K562 (cell line): ENCODE data around the gene MFSD11. TPM values are rescaled to one million over a fixed set of nuclear protein-coding genes. Genes with fewer than 3 reads are reported as not detected.
A peak's percentile ranks its signal among the peaks of the same experiment; 100 is the strongest.

ENCODE experiments used
- ELF2 ChIP-seq: fragments of 250-450 bp; sonication (Bioruptor Pico); IDR thresholded peaks from 2 replicates; pipeline ENCODE4 v1.5.0; 2021; ENCODE audit warnings: mild to moderate bottlenecking
- HMG20B ChIP-seq: fragments of 250-450 bp; sonication (Bioruptor Pico); IDR thresholded peaks from 2 replicates; pipeline ENCODE4 v1.5.0; 2021; ENCODE audit warnings: mild to moderate bottlenecking
- KHSRP ChIP-seq: fragments of 450-650 bp; IDR thresholded peaks from 2 replicates; pipeline ENCODE4 v1.6.1; 2017
- LEF1 ChIP-seq: fragments of 450-650 bp; IDR thresholded peaks from 2 replicates; pipeline ENCODE4 v1.6.1; 2016; ENCODE audit warnings: mild to moderate bottlenecking
- MAFG ChIP-seq: fragments of 450-650 bp; conservative IDR thresholded peaks from 2 replicates; pipeline ENCODE4 v1.6.1; 2016; ENCODE audit warnings: missing genetic modification characterization, missing compliant biosample characterization
- MTA2 ChIP-seq: fragments of 450-650 bp; IDR thresholded peaks from 2 replicates; pipeline ENCODE4 v1.6.1; 2016; ENCODE audit warnings: low read depth
- NFXL1 ChIP-seq: fragments of 450-650 bp; formaldehyde crosslinking; IDR thresholded peaks from 2 replicates; pipeline ENCODE4 v1.4.0; 2021; ENCODE audit warnings: mild to moderate bottlenecking
- NFYB ChIP-seq: IDR thresholded peaks from 2 replicates; pipeline ENCODE4 v1.6.1; 2011; ENCODE audit warnings: mild to moderate bottlenecking, moderate library complexity; ENCODE audit not compliant: insufficient read length; ENCODE audit errors: extremely low read depth
- PYGO2 ChIP-seq: fragments of 450-650 bp; IDR thresholded peaks from 2 replicates; pipeline ENCODE4 v1.6.1; 2016; ENCODE audit warnings: mild to moderate bottlenecking, missing genetic modification characterization, moderate library complexity, missing compliant biosample characterization
- RFX5 ChIP-seq: IDR thresholded peaks from 2 replicates; pipeline ENCODE4 v1.6.1; 2011; ENCODE audit warnings: low read depth, mild to moderate bottlenecking, improper control_type of control experiment, low read length
- SRSF1 ChIP-seq: fragments of 200-400 bp; formaldehyde crosslinking; IDR thresholded peaks from 2 replicates; pipeline ENCODE4 v1.6.1; 2017; ENCODE audit warnings: mild to moderate bottlenecking, low read depth, low read length, moderate library complexity
- ZNF224 ChIP-seq: sonication (generic); formaldehyde crosslinking; IDR thresholded peaks from 2 replicates; pipeline ENCODE4 v1.8.0; 2022; ENCODE audit warnings: mild to moderate bottlenecking, missing genetic modification reagents
- ZNF41 ChIP-seq: fragments of 250-450 bp; sonication (Bioruptor Pico); conservative IDR thresholded peaks from 2 replicates; pipeline ENCODE4 v1.4.0; 2020; ENCODE audit warnings: mild to moderate bottlenecking
- polyA plus RNA-seq, 8 experiments: library from polyadenylated mRNA; depleted of rRNA in 4 of 8; stranded (reverse) in 5 of 8; unstranded in 3 of 8; fragments of >200 nt; fragmentation: Nextera tagmentation in 2 of 8; fragmentation: Illumina TruSeq in 1 of 8; extraction: Ambion mirVana in 2 of 8; extraction: Trizol in 1 of 8; gene quantifications; 2 replicates each; pipeline versions ENCODE4 v1.2.1 to v1.2.3, GENCODE V29; 2011 to 2014; ENCODE audit warnings: inconsistent platforms in 1 of 8, missing spikeins in 1 of 8
- total RNA-seq, 7 experiments: library from RNA; depleted of rRNA in 6 of 7; stranded (reverse); fragments of >200 nt in 6 of 7; fragmentation: Illumina TruSeq in 2 of 7; extraction: Trizol in 2 of 7; gene quantifications; 2 replicates each; pipeline versions ENCODE4 v1.2.1 to v1.2.3, GENCODE V29; 2011 to 2021; ENCODE audit warnings: low replicate concordance in 1 of 7
- TF ChIP-seq, protein P1 (sequence below): sonication (generic); formaldehyde crosslinking; IDR thresholded peaks from 2 replicates; pipeline ENCODE4 v1.8.0; 2023; ENCODE audit warnings: mild to moderate bottlenecking, missing genetic modification reagents
- TF ChIP-seq, protein P2 (sequence below): fragments of 250-450 bp; sonication (Bioruptor Pico); IDR thresholded peaks from 2 replicates; pipeline ENCODE4 v1.4.0; 2020; ENCODE audit warnings: mild to moderate bottlenecking, moderate library complexity, borderline replicate concordance
- TF ChIP-seq, protein P3 (sequence below), 2 experiments: fragments of 450-650 bp in 1 of 2; sonication (generic) in 1 of 2; formaldehyde crosslinking; conservative IDR thresholded peaks; 2 replicates each; pipeline versions ENCODE4 v1.4.0 to v1.8.1; 2020 to 2022; ENCODE audit warnings: mild to moderate bottlenecking in 1 of 2, missing genetic modification reagents in 1 of 2
- TF ChIP-seq, protein P4 (sequence below), 2 experiments: fragments of 450-650 bp; IDR thresholded peaks; 2 replicates each; pipeline ENCODE4 v1.6.1; 2016
- TF ChIP-seq, protein P5 (sequence below): fragments of 250-450 bp; sonication (Bioruptor Pico); IDR thresholded peaks from 2 replicates; pipeline ENCODE4 v1.5.0; 2021
- TF ChIP-seq, protein P6 (sequence below): sonication (generic); formaldehyde crosslinking; IDR thresholded peaks from 2 replicates; pipeline ENCODE4 v1.5.0; 2020; ENCODE audit warnings: missing genetic modification reagents

The MFSD11 gene
- total and polyA plus RNA-seq, 9 of the 15 experiments (the other 6 are each of a cell fraction or from before 2014, with no cell fraction given) = 14.4 to 24.5 (median 19.9) TPM

DNA sequence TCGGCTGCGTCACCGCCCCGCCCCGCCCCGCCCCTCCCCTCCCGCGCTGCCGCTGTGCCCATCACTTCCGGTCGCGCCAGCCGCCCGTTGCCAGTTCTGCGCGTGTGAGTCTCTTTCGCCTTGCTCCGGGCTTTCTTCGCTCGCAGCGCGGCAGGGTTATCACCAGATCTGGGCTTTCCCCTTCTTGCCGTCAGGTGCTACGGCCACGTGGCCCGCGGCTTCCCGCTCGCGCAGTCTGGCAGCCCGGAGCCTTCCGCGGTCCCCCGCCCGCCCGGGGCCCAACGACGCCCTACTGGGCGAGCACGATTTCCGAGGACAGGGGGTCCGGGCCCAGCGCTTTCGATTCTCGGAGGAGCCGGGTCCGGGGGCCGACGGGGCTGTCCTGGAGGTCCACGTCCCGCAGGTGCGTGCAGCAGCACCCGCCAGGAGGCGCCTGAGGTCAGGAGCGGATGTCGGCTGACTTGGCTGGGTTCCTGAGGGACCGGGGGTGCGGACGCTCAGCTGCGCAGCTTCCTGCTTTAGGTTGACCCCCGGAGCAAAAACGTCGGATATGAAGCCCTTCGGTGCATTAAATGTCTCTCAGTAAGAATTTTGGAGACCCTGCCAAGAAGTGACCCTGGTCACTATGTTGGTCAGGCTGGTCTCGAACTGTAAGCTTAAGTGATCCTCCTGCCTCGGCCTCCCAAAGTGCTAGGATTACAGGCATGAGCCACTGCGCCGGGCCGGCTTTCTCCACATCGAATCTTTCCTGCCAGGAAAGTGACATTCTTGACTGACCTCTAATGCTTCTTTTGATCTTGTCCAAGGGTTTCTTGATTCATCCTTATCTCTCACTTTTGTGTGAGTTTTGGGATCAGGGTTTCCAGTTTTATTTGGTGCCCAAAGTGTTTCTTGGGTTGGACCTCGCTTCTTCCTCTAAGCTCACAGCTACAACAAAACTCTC is 10.9 kb upstream of the MFSD11 start, which contains the start of gene METTL23 (continued):
- TF ChIP-seq, protein P1, sequence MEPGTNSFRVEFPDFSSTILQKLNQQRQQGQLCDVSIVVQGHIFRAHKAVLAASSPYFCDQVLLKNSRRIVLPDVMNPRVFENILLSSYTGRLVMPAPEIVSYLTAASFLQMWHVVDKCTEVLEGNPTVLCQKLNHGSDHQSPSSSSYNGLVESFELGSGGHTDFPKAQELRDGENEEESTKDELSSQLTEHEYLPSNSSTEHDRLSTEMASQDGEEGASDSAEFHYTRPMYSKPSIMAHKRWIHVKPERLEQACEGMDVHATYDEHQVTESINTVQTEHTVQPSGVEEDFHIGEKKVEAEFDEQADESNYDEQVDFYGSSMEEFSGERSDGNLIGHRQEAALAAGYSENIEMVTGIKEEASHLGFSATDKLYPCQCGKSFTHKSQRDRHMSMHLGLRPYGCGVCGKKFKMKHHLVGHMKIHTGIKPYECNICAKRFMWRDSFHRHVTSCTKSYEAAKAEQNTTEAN (CRISPR knock-in tag) = no peak
- TF ChIP-seq RFX5 = peak; percentile 38; the same call in 1 of the 2 replicates
- no peak for TF ChIP-seq NFYB
- TF ChIP-seq, protein P2, sequence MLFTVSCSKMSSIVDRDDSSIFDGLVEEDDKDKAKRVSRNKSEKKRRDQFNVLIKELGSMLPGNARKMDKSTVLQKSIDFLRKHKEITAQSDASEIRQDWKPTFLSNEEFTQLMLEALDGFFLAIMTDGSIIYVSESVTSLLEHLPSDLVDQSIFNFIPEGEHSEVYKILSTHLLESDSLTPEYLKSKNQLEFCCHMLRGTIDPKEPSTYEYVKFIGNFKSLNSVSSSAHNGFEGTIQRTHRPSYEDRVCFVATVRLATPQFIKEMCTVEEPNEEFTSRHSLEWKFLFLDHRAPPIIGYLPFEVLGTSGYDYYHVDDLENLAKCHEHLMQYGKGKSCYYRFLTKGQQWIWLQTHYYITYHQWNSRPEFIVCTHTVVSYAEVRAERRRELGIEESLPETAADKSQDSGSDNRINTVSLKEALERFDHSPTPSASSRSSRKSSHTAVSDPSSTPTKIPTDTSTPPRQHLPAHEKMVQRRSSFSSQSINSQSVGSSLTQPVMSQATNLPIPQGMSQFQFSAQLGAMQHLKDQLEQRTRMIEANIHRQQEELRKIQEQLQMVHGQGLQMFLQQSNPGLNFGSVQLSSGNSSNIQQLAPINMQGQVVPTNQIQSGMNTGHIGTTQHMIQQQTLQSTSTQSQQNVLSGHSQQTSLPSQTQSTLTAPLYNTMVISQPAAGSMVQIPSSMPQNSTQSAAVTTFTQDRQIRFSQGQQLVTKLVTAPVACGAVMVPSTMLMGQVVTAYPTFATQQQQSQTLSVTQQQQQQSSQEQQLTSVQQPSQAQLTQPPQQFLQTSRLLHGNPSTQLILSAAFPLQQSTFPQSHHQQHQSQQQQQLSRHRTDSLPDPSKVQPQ (CRISPR knock-in tag) = no peak
- no peak for TF ChIP-seq PYGO2
- TF ChIP-seq, protein P3, sequence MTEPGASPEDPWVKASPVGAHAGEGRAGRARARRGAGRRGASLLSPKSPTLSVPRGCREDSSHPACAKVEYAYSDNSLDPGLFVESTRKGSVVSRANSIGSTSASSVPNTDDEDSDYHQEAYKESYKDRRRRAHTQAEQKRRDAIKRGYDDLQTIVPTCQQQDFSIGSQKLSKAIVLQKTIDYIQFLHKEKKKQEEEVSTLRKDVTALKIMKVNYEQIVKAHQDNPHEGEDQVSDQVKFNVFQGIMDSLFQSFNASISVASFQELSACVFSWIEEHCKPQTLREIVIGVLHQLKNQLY (CRISPR knock-in tag; conservative IDR thresholded peaks at IDR 0.05) = no peak
- TF ChIP-seq LEF1 = peak; percentile 56; the same call in 1 of the 2 replicates
- TF ChIP-seq, protein P4, sequence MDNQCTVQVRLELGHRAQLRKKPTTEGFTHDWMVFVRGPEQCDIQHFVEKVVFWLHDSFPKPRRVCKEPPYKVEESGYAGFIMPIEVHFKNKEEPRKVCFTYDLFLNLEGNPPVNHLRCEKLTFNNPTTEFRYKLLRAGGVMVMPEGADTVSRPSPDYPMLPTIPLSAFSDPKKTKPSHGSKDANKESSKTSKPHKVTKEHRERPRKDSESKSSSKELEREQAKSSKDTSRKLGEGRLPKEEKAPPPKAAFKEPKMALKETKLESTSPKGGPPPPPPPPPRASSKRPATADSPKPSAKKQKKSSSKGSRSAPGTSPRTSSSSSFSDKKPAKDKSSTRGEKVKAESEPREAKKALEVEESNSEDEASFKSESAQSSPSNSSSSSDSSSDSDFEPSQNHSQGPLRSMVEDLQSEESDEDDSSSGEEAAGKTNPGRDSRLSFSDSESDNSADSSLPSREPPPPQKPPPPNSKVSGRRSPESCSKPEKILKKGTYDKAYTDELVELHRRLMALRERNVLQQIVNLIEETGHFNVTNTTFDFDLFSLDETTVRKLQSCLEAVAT (IDR thresholded peaks at IDR 0.05) = no peak
- TF ChIP-seq NFXL1 = no peak
- TF ChIP-seq KHSRP = no peak
- TF ChIP-seq, protein P5, sequence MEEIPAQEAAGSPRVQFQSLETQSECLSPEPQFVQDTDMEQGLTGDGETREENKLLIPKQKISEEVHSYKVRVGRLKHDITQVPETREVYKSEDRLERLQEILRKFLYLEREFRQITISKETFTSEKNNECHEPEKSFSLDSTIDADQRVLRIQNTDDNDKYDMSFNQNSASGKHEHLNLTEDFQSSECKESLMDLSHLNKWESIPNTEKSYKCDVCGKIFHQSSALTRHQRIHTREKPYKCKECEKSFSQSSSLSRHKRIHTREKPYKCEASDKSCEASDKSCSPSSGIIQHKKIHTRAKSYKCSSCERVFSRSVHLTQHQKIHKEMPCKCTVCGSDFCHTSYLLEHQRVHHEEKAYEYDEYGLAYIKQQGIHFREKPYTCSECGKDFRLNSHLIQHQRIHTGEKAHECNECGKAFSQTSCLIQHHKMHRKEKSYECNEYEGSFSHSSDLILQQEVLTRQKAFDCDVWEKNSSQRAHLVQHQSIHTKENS (CRISPR knock-in tag) = no peak
- TF ChIP-seq ZNF41 (CRISPR knock-in tag) = no peak
- no peak for TF ChIP-seq HMG20B (CRISPR knock-in tag)
- TF ChIP-seq SRSF1 = no peak
- no peak for TF ChIP-seq MAFG (tag)
- TF ChIP-seq MTA2 = no peak
- no peak for TF ChIP-seq ZNF224 (CRISPR knock-in tag)
- TF ChIP-seq, protein P6, sequence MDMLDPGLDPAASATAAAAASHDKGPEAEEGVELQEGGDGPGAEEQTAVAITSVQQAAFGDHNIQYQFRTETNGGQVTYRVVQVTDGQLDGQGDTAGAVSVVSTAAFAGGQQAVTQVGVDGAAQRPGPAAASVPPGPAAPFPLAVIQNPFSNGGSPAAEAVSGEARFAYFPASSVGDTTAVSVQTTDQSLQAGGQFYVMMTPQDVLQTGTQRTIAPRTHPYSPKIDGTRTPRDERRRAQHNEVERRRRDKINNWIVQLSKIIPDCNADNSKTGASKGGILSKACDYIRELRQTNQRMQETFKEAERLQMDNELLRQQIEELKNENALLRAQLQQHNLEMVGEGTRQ (CRISPR knock-in tag) = peak; percentile 72
- TF ChIP-seq ELF2 (CRISPR knock-in tag) = peak; percentile 41; the same call in 1 of the 2 replicates
